ENCODE data around the gene TPD52L1. TPM values are rescaled to one million over a fixed set of nuclear protein-coding genes. Genes with fewer than 3 reads are reported as not detected.

Gene TPD52L1
- total and polyA plus RNA-seq, 2 donors (not counting 3 experiments of a cell fraction or from before 2014, with no cell fraction given), result 0.29 to 0.37 TPM

DNA sequence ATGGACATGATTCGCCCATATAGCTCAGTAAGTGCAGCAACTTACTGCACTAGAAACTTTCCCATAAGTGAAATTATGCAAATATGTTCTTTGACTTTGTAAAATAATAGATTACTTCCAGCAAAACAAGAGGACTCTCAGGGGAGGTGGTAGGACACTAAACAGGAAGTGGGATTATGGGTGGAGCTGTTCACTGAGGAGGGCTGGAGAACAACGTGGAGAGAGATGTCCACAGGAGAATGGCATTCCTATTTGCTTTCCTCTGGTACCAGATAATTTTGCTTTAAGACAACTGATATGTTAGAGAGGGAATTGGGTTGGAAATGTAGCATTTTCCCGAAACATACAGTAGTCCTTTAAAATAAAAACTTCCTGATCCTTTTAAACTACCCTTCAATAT, 3.7 kb downstream of the TPD52L1 start:
- no peaks in the 10 kb centered on the region for H3K79me2 ChIP-seq (ENCODE audit: control insufficient read depth, insufficient read depth, low read length)
- peaks cover 5% of the 10 kb centered on the region for H3K4me1 ChIP-seq (ENCODE audit: control insufficient read depth, extremely low read depth, insufficient read depth, low read length)
- intact Hi-C loops (cut with micrococcal nuclease), result no loop called here
- DNase-seq (ENCODE audit: low read depth, low spot score) (no peak), FAIRE-seq (no peak)
- no peaks in the 10 kb centered on the region for H4K20me1 ChIP-seq (replicated peaks; ENCODE audit: control insufficient read depth, extremely low read depth, insufficient read depth, low read length)
- H3K4me3 ChIP-seq (replicated peaks in 1 of 3; ENCODE audit: insufficient read depth in 1 of 3, low read depth in 1 of 3, low read length in 3 of 3), result no peak overlapping the region
- no peak overlapping the region for H3K4me2 ChIP-seq (ENCODE audit: insufficient read depth, low read length)
- H2AFZ ChIP-seq (ENCODE audit: low read depth, low read length), result no peak overlapping the region
- H3K9me1 ChIP-seq (replicated peaks; ENCODE audit: control insufficient read depth, extremely low read depth, insufficient read depth, low read length), result no peaks in the 10 kb centered on the region
- ChIA-PET POLR2A (no interaction called here), CTCF (interaction anchor here (0.8 to 1.1 kb wide), 3 partner anchors 35 to 43 kb away, joined by 3 to 4 read pairs (median 3); no protein-coding TSS in a partner anchor)
- H3K27me3 ChIP-seq (ENCODE audit: control insufficient read depth in 2 of 2, insufficient read depth in 2 of 2, low read length in 2 of 2), result peaks cover 0 to 3% of the 10 kb centered on the region in 2 experiments
- no TSS peak for BruUV-seq (replicated peaks)
- no peaks in the 10 kb centered on the region for H3K36me3 ChIP-seq (ENCODE audit: control insufficient read depth in 2 of 2, extremely low read depth in 1 of 2, insufficient read depth in 2 of 2, low read length in 2 of 2)
- no peaks in the 10 kb centered on the region for H3K9me3 ChIP-seq (replicated peaks; ENCODE audit: control insufficient read depth, insufficient read depth, low read length)
- dilution Hi-C loops (cut with MboI; ENCODE audit: extremely low pct_ligation_motif_present, low sequenced_read_pairs), result no loop called here
- no peak overlapping the region for H3K27ac ChIP-seq (ENCODE audit: insufficient read depth, low read depth, low read length)
- TF ChIP-seq, protein P1, sequence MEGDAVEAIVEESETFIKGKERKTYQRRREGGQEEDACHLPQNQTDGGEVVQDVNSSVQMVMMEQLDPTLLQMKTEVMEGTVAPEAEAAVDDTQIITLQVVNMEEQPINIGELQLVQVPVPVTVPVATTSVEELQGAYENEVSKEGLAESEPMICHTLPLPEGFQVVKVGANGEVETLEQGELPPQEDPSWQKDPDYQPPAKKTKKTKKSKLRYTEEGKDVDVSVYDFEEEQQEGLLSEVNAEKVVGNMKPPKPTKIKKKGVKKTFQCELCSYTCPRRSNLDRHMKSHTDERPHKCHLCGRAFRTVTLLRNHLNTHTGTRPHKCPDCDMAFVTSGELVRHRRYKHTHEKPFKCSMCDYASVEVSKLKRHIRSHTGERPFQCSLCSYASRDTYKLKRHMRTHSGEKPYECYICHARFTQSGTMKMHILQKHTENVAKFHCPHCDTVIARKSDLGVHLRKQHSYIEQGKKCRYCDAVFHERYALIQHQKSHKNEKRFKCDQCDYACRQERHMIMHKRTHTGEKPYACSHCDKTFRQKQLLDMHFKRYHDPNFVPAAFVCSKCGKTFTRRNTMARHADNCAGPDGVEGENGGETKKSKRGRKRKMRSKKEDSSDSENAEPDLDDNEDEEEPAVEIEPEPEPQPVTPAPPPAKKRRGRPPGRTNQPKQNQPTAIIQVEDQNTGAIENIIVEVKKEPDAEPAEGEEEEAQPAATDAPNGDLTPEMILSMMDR (IDR thresholded peaks at IDR 0.05; ENCODE audit: extremely low read depth in 1 of 2, insufficient read depth in 1 of 2, low read depth in 1 of 2, low read length in 2 of 2), result no peak
- TF ChIP-seq MYC (IDR thresholded peaks at IDR 0.05; ENCODE audit: low read depth, low read length), result no peak
- TF ChIP-seq, protein P2, sequence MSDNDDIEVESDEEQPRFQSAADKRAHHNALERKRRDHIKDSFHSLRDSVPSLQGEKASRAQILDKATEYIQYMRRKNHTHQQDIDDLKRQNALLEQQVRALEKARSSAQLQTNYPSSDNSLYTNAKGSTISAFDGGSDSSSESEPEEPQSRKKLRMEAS (IDR thresholded peaks at IDR 0.05; ENCODE audit: insufficient read depth, insufficient read length), result no peak
- TF ChIP-seq FOS (IDR thresholded peaks at IDR 0.05; ENCODE audit: borderline replicate concordance, insufficient read depth, low read length), result no peak
- TF ChIP-seq GATA2 (IDR thresholded peaks at IDR 0.05; ENCODE audit: insufficient read depth, insufficient read length, low read depth, low read length), result no peak
- TF ChIP-seq POLR2A (IDR thresholded peaks at IDR 0.05; ENCODE audit: low read depth, low read length), result no peak
- TF ChIP-seq JUN (IDR thresholded peaks at IDR 0.05; ENCODE audit: borderline replicate concordance, insufficient read depth, insufficient read length, low read depth), result no peak
- no peak for TF ChIP-seq POLR2AphosphoS5 (IDR thresholded peaks at IDR 0.05; ENCODE audit: insufficient read depth, low read depth, low read length)
- no peak for TF ChIP-seq EZH2 (IDR thresholded peaks at IDR 0.05; ENCODE audit: borderline replicate concordance, low read depth, low read length, severe bottlenecking)
- no peak overlapping the region for H3K9ac ChIP-seq (replicated peaks; ENCODE audit: extremely low read depth, insufficient read depth, low read length)

Data from endothelial cell of umbilical vein (primary cell).